ENCODE results near the gene DONSON. TPM values are rescaled to one million over a fixed set of nuclear protein-coding genes. Genes with fewer than 3 reads are reported as not detected.

Gene DONSON
- total RNA-seq, 1 donor from 2014 or later, result 10.3 TPM

DNA sequence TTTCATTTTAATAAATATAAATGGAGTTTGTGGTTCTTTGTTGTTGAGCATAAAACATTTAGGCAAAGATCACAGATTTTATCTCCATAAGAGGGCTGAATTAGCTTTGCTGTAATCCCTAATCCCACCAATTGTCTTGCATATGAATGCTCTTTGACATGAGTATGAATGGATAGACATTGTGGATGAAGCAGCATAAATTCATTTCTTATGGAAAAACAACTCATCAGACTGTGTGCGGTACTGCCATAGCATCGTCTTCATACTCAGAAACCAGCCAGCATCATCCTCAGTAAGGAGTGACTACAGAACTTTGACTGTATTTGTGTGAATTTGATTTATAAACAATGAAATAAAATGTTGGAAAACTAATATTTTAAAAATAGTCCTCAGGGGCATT is 26.1 kb downstream of the DONSON start:
- peaks cover 0 to 62% of the 10 kb centered on the region in 2 donors for H3K36me3 ChIP-seq
- H3K9me3 ChIP-seq, result no peaks in the 10 kb centered on the region
- intact Hi-C loops (cut with DNase I), result no loop called here
- TF ChIP-seq POLR2AphosphoS5 (IDR thresholded peaks at IDR 0.05; ENCODE audit: insufficient read depth in 1 of 2, low read depth in 1 of 2) (no peak), POLR2A (IDR thresholded peaks at IDR 0.05) (no peak)
- TF ChIP-seq, protein P1, sequence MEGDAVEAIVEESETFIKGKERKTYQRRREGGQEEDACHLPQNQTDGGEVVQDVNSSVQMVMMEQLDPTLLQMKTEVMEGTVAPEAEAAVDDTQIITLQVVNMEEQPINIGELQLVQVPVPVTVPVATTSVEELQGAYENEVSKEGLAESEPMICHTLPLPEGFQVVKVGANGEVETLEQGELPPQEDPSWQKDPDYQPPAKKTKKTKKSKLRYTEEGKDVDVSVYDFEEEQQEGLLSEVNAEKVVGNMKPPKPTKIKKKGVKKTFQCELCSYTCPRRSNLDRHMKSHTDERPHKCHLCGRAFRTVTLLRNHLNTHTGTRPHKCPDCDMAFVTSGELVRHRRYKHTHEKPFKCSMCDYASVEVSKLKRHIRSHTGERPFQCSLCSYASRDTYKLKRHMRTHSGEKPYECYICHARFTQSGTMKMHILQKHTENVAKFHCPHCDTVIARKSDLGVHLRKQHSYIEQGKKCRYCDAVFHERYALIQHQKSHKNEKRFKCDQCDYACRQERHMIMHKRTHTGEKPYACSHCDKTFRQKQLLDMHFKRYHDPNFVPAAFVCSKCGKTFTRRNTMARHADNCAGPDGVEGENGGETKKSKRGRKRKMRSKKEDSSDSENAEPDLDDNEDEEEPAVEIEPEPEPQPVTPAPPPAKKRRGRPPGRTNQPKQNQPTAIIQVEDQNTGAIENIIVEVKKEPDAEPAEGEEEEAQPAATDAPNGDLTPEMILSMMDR (IDR thresholded peaks at IDR 0.05), result no peak
- H3K4me3 ChIP-seq, result no peak overlapping the region
- H3K4me1 ChIP-seq, result peaks cover 11% of the 10 kb centered on the region
- no peak for DNase-seq (ENCODE audit: extremely low spot score in 2 of 2)
- no peak overlapping the region for H3K27ac ChIP-seq
- H3K27me3 ChIP-seq, result no peaks in the 10 kb centered on the region

DNA sequence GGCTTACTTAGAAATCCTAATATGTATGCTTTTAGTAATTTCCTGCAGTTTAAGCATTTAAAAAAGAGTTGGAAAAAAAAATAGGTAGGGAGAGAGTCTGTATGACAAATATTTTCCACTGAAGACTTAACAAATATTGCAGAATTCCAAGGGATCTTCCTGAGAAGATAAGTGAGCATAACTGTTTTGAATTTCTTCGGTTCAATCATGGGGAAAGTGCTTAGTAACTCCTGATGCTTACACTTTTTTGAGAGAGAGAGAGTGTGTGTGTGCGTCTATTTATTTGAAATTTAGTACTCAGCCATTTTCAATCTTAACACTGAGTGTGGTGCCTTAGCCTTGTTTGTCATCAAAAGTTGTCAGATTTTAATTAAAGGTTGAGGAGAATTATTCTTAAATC is 27.1 kb downstream of the DONSON start:
- intact Hi-C loops (cut with DNase I), result no loop called here
- H3K4me1 ChIP-seq, result peaks cover 13% of the 10 kb centered on the region
- no peak overlapping the region for H3K27ac ChIP-seq
- H3K4me3 ChIP-seq, result no peak overlapping the region
- peaks cover 0 to 67% of the 10 kb centered on the region in 2 donors for H3K36me3 ChIP-seq
- no peak for DNase-seq (ENCODE audit: extremely low spot score in 2 of 2)
- H3K27me3 ChIP-seq, result no peaks in the 10 kb centered on the region
- TF ChIP-seq, protein P1 (IDR thresholded peaks at IDR 0.05), result no peak
- no peak for TF ChIP-seq POLR2AphosphoS5 (IDR thresholded peaks at IDR 0.05; ENCODE audit: insufficient read depth in 1 of 2, low read depth in 1 of 2)
- TF ChIP-seq POLR2A (IDR thresholded peaks at IDR 0.05), result no peak
- no peaks in the 10 kb centered on the region for H3K9me3 ChIP-seq

DNA sequence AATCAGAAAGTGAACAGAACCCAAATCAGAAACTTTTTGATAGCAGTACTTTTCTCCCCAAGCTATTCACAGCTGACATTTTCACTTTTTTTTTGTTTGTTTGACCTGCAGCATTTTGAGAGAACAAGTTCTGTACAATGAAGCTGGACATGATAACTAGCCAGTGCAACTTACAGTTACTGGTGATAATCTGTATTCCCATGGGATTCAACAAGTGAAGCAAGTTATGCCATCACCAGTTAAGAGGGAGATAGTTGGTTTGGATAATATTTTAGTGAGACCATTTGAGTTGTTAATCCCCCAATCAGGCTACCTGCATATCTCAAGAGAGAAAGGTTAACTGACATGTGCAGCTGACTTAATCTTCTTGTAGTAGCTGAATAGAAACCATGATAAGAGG is 27.5 kb downstream of the DONSON start:
- H3K36me3 ChIP-seq, result peaks cover 0 to 70% of the 10 kb centered on the region in 2 donors
- no peak for TF ChIP-seq POLR2A (IDR thresholded peaks at IDR 0.05)
- TF ChIP-seq POLR2AphosphoS5 (IDR thresholded peaks at IDR 0.05; ENCODE audit: insufficient read depth in 1 of 2, low read depth in 1 of 2), result no peak

DNA sequence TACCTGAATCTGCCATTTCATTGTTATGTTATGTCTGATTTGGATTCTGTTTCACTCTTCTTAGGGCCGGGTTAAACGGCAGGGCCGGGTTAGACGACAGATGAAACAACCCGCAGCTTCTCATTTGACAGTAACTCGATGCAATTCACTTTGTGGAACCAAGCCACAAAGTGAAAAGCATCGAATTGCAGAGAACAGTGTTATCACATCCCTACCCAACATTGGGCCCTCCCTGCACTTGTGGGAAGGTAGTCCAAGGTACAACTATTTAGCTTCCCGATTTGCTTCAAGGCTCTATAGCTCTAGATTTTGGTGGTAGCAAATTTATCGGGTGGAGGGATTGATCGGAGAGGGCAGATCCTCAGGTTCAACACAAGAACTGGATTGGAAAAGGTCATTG is 28.7 kb downstream of the DONSON start:
- TF ChIP-seq, protein P1 (IDR thresholded peaks at IDR 0.05), result no peak
- no peak for TF ChIP-seq POLR2A (IDR thresholded peaks at IDR 0.05)
- TF ChIP-seq POLR2AphosphoS5 (IDR thresholded peaks at IDR 0.05; ENCODE audit: insufficient read depth in 1 of 2, low read depth in 1 of 2), result no peak
- Histone ChIP-seq H3K36me3 (peaks cover 0 to 77% of the 10 kb centered on the region in 2 donors), H3K4me1 (peaks cover 26% of the 10 kb centered on the region), H3K4me3 (no peak overlapping the region), H3K27ac (no peak overlapping the region), H3K27me3 (no peaks in the 10 kb centered on the region), H3K9me3 (no peaks in the 10 kb centered on the region)
- intact Hi-C loops (cut with DNase I), result no loop called here
- DNase-seq (ENCODE audit: extremely low spot score in 2 of 2), result no peak

More for the DNA sequence above, 27.5 kb downstream of the DONSON start:
- no peak for DNase-seq (ENCODE audit: extremely low spot score in 2 of 2)
- peaks cover 17% of the 10 kb centered on the region for H3K4me1 ChIP-seq
- H3K9me3 ChIP-seq, result no peaks in the 10 kb centered on the region
- H3K27me3 ChIP-seq, result no peaks in the 10 kb centered on the region
- no peak overlapping the region for H3K27ac ChIP-seq
- intact Hi-C loops (cut with DNase I), result no loop called here
- no peak overlapping the region for H3K4me3 ChIP-seq

DNA sequence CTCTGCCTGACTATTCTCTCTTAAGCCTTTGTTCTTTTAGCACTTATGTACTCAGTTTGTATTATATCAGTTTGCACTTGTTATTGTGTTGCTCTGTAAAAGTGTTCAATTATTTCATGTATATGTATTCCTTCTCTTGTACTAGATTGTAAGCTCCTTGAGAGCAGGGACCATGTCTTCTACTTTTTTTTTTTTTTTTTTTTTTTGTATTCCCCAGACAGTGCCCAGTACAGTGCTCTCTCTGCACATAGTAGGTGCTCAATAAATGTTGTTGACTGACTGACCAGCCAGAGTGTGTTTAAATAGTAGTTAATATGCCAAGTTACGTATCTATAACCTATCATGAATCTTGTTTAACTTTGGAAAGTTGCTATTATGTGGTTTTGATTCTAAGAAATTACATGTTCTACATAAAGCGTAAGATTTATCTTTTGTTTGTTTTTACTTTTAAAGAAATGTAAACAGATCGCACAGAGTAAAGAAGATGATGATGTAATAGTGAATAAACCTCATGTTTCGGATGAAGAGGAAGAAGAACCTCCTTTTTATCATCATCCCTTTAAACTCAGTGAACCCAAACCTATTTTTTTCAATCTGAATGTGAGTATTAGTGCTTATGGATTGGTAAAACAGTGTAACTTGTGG is 29.6 kb downstream of the DONSON start:
- TF ChIP-seq, protein P1 (IDR thresholded peaks at IDR 0.05), result no peak
- TF ChIP-seq POLR2A (IDR thresholded peaks at IDR 0.05) (no peak), POLR2AphosphoS5 (IDR thresholded peaks at IDR 0.05; ENCODE audit: insufficient read depth in 1 of 2, low read depth in 1 of 2) (no peak)
- Histone ChIP-seq H3K36me3 (peaks cover 0 to 83% of the 10 kb centered on the region in 2 donors), H3K9me3 (no peaks in the 10 kb centered on the region), H3K27me3 (no peaks in the 10 kb centered on the region), H3K4me1 (peaks cover 32% of the 10 kb centered on the region), H3K4me3 (no peak overlapping the region), H3K27ac (no peak overlapping the region)
- intact Hi-C loops (cut with DNase I), result no loop called here
- no peak for DNase-seq (ENCODE audit: extremely low spot score in 2 of 2)

Measured in vagina (tissue), 2 donors.